GM18858 (cell line): ENCODE results near the gene TMEM115.

ENCODE experiments used
- ATAC-seq: cut with Tn5 transposase; IDR thresholded peaks from one replicate; pipeline ENCODE4 v1.9.1; 2021; ENCODE audit not compliant: unreplicated experiment

The TMEM115 gene

GRCh38 chr3:50334339-50335075 lies 24.8 kb downstream of the TMEM115 start:
- no peak for ATAC-seq

- ATAC-seq: no peak
Measured at GRCh38 chr3:50333744-50334328, 25.5 kb downstream of the TMEM115 start.

- ATAC-seq: no peak
Measured at GRCh38 chr3:50331364-50331907, 27.9 kb downstream of the TMEM115 start.

- no peak for ATAC-seq
Measured at GRCh38 chr3:50330330-50330729, 29.0 kb downstream of the TMEM115 start.

- ATAC-seq: peak; percentile 52
Measured at GRCh38 chr3:50327943-50328691, 31.2 kb downstream of the TMEM115 start, which contains the start of gene TUSC2. TSS of gene TUSC2 (minus strand) at chr3:50328223. CDS start at chr3:50328099, 124 bp downstream.

GRCh38 chr3:50327129-50327528 lies 32.2 kb downstream of the TMEM115 start:
- ATAC-seq: no peak

GRCh38 chr3:50326182-50326541 lies 33.2 kb downstream of the TMEM115 start:
- ATAC-seq: no peak

GRCh38 chr3:50325497-50326181 lies 33.7 kb downstream of the TMEM115 start:
- ATAC-seq: no peak

GRCh38 chr3:50325113-50325480 lies 34.2 kb downstream of the TMEM115 start:
- no peak for ATAC-seq

GRCh38 chr3:50324351-50325112 lies 34.8 kb downstream of the TMEM115 start:
- no peak for ATAC-seq

GRCh38 chr3:50323614-50324199 lies 35.6 kb downstream of the TMEM115 start:
- no peak for ATAC-seq

GRCh38 chr3:50323092-50323600 lies 36.2 kb downstream of the TMEM115 start:
- ATAC-seq: no peak

- ATAC-seq: no peak
Measured at GRCh38 chr3:50322386-50323091, 36.8 kb downstream of the TMEM115 start, which contains the start of gene HYAL2. TSS of gene HYAL2 (minus strand) at chr3:50322745. CDS start at chr3:50320489, 2,256 bp downstream.

GRCh38 chr3:50322115-50322385 lies 37.3 kb downstream of the TMEM115 start:
- no peak for ATAC-seq

- peak; percentile 43 for ATAC-seq
Measured at GRCh38 chr3:50321336-50322114, 37.8 kb downstream of the TMEM115 start.

GRCh38 chr3:50320853-50321335 lies 38.4 kb downstream of the TMEM115 start:
- ATAC-seq: peak; percentile 32

- no peak for ATAC-seq
Measured at GRCh38 chr3:50319894-50320625, 39.3 kb downstream of the TMEM115 start.
